GM21528 (cell line): ENCODE results near the gene PGF.

ENCODE experiments used
- ATAC-seq: cut with Tn5 transposase; IDR thresholded peaks from one replicate; pipeline ENCODE4 v1.9.1; 2021; ENCODE audit warnings: mild to moderate bottlenecking, moderate library complexity; ENCODE audit not compliant: unreplicated experiment, low FRiP score

PGF gene

GRCh38 chr14:74979029-74979428, 23.6 kb upstream of the PGF start:
- no peak for ATAC-seq

- ATAC-seq: no peak
Observed at GRCh38 chr14:74978416-74978947, 23.1 kb upstream of the PGF start.

DNA sequence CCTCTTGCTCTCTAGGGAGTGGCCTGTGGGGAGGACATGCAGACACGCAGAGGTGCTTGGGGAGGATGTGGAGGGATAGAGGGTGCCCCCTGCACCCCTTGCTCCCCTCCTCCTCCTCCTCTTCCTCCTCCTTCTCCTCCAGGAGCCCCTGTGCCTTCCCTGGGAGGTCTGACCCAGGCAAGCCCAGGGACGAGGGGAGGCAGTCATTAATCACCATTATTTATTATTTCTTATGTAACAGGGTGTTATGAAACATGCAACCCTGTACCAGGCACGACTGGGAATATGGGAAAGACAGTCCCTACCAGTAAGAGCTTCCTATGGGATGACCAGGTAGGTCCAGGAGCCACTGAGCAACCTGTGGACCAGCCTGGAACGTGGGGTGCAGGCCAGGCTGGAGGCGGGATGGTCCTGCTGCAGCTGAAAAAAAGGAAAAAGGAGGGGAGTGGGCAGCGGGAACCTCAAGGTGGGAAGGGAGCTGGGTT, 22.5 kb upstream of the PGF start:
- no peak for ATAC-seq

GRCh38 chr14:74977164-74977900, 21.9 kb upstream of the PGF start:
- no peak for ATAC-seq

DNA sequence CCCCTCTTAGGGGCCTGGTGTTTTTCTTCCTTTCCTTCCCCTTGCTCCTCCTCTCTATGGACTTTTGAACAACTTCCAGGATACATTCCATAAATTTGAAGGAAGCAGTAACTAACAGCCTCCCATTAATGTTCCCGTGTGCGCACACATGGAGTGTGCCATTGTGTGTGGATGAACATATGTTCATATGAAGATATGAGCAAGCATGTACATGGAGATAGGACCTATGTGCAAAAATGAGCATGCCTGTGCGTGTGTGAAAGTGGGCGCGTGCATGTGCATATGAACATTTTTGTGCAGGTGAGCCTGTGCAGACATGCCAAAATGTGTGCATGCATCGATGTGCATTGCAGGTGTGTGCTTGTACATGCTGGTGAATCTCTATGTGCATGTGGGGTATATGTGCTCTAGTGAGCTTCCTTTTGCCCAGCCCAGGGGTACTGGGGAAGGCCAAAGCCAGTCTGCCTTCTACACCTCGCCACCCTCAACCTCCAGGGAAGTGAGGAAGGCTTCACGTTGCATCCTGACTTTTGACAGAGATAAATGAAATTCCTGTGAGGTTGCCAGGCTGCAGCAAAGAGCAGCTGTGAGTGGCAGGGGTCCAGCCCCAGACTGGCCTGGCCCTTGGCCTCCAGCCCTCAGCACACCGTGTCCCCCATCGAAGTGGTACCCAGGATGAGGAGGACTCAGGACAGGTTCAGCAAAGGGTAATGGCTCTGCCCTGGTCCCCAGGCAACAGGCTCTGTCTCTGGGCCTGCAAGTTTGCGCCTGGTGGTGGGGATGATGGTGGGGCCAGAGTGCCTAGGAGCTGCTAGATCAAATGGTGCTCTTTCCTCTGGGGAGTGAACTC, 21.1 kb upstream of the PGF start:
- ATAC-seq: no peak

- no peak for ATAC-seq
Observed at GRCh38 chr14:74975059-74975810, 19.8 kb upstream of the PGF start.

- no peak for ATAC-seq
Observed at GRCh38 chr14:74974364-74975058, 19.1 kb upstream of the PGF start.

DNA sequence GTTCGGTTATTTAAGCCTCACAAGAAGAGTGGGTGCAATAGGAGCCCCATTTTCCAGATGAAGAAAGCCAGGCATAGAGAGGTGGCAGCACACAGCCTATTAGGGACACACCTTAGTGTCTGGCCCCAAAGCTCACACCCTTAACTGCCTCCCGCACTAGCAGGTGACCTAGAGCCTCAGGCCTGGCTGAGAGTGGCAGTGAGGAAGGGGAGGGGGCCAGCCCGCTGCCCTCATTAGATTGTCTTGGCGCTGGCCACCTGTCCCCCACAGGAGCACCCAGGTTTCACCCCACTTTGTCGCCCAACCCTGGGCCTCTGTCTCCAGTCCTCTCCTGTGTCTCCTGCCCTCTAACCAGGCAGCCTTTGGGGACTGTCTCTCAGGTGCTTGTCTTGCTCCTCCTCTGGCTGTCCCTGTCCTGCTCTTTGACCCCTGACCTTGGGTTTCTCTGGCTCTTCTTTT, 18.5 kb upstream of the PGF start:
- no peak for ATAC-seq

GRCh38 chr14:74973003-74973653, 17.7 kb upstream of the PGF start:
- no peak for ATAC-seq

DNA sequence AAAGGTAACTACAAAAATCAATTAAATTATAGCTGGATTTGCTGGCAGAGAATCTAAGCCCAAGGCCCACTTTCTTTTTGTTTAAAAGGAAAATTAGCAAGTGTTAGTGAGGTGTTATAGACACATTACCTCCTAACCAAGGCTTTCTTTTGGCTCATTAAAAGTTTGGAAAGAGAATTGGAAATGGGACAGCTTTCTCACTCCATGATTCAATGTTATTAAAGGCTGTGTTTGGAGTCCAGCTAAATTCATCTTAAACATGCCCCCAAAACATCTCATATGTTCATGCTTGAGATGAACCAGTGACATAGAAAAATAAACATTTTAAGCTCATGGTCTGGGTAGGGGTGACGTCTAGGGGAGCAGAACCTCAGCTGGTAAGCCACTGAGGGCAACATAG, 13.4 kb upstream of the PGF start:
- ATAC-seq: no peak

- no peak for ATAC-seq
Observed at GRCh38 chr14:74965486-74966153, 10.2 kb upstream of the PGF start.

DNA sequence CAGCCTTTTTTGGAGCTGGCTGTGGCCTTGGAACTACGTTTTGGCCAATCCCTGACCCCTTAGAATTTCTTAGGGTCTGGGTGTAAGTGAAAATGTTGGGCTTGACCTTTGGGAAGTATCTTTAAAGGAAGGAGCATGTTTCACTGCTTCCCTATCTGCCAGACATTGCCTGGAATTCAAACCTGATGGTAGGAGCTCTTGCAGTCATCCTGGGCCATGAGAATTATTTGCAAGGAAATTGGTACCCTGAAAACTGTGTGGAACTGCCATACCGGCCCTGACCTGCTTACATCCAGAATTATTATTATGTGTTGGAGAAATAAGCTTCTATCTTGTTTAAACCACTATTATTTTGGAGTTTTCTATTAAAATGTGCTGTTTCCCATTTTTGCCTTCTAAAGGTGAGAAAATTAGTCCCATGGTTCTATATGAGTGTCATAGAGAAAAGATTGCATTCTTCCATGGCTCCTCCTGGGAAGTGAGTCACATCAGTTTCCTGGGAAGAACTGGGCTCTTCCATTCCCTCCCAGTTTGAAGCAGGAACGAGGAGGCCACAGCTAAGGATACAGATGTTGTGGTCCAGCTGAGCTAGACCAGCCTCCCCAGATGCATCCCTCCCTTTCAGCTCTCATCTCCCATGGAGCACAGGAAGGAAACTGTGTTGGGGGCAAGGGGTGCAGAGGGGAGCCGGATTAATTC, 9.5 kb upstream of the PGF start:
- ATAC-seq: no peak

- ATAC-seq: no peak
Observed at GRCh38 chr14:74963705-74964271, 8.4 kb upstream of the PGF start.

DNA sequence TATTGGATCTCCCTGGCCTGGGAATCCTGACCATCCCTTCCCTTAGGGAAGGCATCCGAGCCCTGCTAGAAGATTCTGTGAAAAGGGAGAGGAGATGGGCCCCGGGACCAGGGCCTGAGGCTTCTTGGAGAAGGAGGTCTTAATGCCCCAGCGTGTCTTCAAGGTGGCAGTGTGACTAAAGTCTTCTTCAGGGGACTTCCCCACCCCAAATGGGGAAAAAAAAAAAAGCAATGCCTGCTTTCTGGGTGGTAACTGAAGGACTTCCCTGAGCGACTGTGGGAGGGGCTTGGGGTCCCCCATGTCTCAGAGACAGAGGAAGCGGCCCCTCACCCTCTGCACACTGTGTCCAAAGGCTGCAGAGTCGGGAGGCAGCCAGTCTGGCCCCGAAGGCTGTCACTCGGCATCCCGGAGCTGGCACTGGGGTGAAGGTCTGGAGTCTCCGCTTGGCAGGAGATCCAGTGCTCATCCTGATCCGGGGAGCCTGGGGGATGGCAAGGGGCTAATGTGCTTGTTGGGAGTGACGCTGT, 7.8 kb upstream of the PGF start:
- ATAC-seq: no peak

- no peak for ATAC-seq
Observed at GRCh38 chr14:74962493-74962892, 7.1 kb upstream of the PGF start.

- no peak for ATAC-seq
Observed at GRCh38 chr14:74962046-74962445, 6.6 kb upstream of the PGF start.

DNA sequence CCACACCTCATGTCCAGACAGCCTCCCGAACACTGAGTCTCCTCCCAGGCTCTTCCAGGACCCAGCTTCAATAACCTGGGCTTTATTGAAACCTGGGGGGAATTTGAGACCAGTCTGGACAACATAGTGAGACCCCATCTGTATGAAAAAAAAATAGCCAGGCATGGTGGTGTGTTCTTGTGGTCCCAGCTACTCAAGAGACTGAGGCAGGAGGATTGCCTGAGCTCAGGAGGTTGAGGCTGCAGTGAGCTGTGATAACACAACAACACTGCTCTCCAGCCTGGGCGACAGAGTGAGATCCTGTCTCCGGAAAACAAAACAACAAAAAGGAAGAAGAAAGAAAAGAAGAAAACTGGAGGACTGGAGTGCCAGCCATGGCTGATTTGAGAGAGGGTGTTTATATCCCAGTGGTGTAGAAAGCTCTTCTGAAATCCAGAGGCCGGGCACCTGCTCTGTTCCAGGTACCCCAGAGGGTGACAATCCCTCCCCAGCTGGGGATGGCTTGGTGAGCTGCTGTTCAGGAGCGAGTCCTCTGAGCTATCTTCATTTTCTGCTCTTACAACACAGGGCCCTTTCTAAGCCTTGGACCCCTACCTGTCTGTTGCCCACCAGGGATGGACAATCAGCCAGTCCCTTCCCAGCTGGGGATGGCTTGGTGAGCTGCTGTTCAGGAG, 6.0 kb upstream of the PGF start:
- ATAC-seq: no peak
